GM12892 (cell line): ENCODE measurements around the gene DIDO1.

Source experiments
- POLR2A ChIP-seq: IDR thresholded peaks from 2 replicates; pipeline ENCODE4 v1.6.1; 2011; ENCODE audit warnings: low read depth, low read length, control low read depth
- POLR2AphosphoS5 ChIP-seq: IDR thresholded peaks from 2 replicates; pipeline ENCODE4 v1.6.1; 2011; ENCODE audit warnings: low read depth, low read length, control low read depth
- TAF1 ChIP-seq: IDR thresholded peaks from 2 replicates; pipeline ENCODE4 v1.6.1; 2011; ENCODE audit warnings: low read depth, mild to moderate bottlenecking, control low read depth, low read length, borderline replicate concordance

DNA sequence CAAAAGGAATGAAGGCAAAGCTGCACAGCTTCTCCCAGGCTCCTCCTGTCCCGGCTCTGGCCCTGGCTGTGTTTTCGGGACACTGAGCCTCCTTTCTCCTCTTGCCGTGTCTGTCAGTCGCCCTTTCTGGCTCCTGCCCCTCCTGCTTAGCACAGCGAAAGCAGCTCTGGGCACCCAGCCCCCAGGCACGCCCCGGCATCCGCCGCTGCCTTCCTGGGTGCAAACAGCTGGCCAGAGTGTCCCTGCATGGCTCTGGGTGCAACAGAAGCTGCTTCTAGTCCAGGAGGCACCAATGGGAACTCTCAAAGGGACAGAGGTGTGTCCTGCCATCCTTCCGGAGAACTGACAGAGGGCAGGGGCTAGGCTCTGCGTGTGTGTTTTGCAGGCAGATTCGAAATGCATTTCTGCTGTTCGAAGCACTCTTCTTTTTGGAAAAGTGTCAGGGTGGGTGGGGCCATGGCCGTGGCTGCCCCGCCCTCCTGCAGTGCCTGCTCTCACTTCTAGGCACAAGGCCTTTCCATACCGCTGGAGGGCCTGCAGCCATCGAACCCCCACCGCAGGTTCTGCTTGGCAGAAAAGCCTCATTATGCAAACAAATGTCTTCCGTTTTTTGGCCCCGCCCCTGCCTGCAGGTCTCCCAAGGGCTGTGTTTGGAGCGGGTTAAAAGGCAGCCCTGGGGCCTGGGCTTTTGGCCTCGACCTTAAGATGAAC, 93.9 kb downstream of the DIDO1 start:
- TF ChIP-seq POLR2A (no peak), TAF1 (no peak), POLR2AphosphoS5 (no peak)
